Measurements from ENCODE around the gene MRPL9.
"Not testable (repeated sequence)": the region's sequence is repeated elsewhere in the genome, so short reads cannot be mapped to it uniquely, and the experiment has no call there.

MRPL9 gene

GRCh38 chr1:151782741-151783140 lies 19.4 kb upstream of the MRPL9 start:
- DNase-seq = no peak

- DNase-seq = not testable (repeated sequence)
Observed at GRCh38 chr1:151782026-151782425, 18.7 kb upstream of the MRPL9 start.

GRCh38 chr1:151780736-151781135 lies 17.4 kb upstream of the MRPL9 start:
- DNase-seq = not testable (repeated sequence)

- no peak for DNase-seq
Observed at GRCh38 chr1:151779852-151780251, 16.6 kb upstream of the MRPL9 start.

GRCh38 chr1:151777317-151777716 lies 14.0 kb upstream of the MRPL9 start:
- no peak for DNase-seq

- DNase-seq = no peak
Observed at GRCh38 chr1:151776665-151777062, 13.4 kb upstream of the MRPL9 start.

GRCh38 chr1:151775894-151776664 lies 12.8 kb upstream of the MRPL9 start:
- DNase-seq = no peak

- no peak for DNase-seq
Observed at GRCh38 chr1:151774256-151774922, 11.1 kb upstream of the MRPL9 start.

- DNase-seq = no peak
Observed at GRCh38 chr1:151773702-151774101, 10.4 kb upstream of the MRPL9 start.

- DNase-seq = not testable (repeated sequence)
Observed at GRCh38 chr1:151769270-151769669, 6.0 kb upstream of the MRPL9 start.

- not testable (repeated sequence) for DNase-seq
Observed at GRCh38 chr1:151768351-151769066, 5.2 kb upstream of the MRPL9 start.

GRCh38 chr1:151763990-151764389 lies 694 bp upstream of the MRPL9 start:
- DNase-seq = no peak

GRCh38 chr1:151760597-151761385 lies 2.5 kb downstream of the MRPL9 start:
- no peak for DNase-seq

GRCh38 chr1:151759241-151759640 lies 4.1 kb downstream of the MRPL9 start:
- DNase-seq = no peak

GRCh38 chr1:151756291-151756690 lies 7.0 kb downstream of the MRPL9 start:
- no peak for DNase-seq

- DNase-seq = no peak
Observed at GRCh38 chr1:151741516-151741915, 21.8 kb downstream of the MRPL9 start.

GRCh38 chr1:151739590-151740355 lies 23.5 kb downstream of the MRPL9 start:
- DNase-seq = no peak

- no peak for DNase-seq
Observed at GRCh38 chr1:151737479-151737878, 25.8 kb downstream of the MRPL9 start.

GRCh38 chr1:151737026-151737425 lies 26.3 kb downstream of the MRPL9 start:
- no peak for DNase-seq

GRCh38 chr1:151733995-151734394 lies 29.3 kb downstream of the MRPL9 start:
- DNase-seq = not testable (repeated sequence)

- no peak for DNase-seq
Observed at GRCh38 chr1:151733126-151733525, 30.2 kb downstream of the MRPL9 start.

GRCh38 chr1:151729966-151730291 lies 33.4 kb downstream of the MRPL9 start:
- no peak for DNase-seq

All from NCI-H146 (cell line).